ENCODE data around the gene TAF5.
"Not testable (repeated sequence)": the region's sequence is repeated elsewhere in the genome, so short reads cannot be mapped to it uniquely, and the experiment has no call there.

TAF5 gene

DNA sequence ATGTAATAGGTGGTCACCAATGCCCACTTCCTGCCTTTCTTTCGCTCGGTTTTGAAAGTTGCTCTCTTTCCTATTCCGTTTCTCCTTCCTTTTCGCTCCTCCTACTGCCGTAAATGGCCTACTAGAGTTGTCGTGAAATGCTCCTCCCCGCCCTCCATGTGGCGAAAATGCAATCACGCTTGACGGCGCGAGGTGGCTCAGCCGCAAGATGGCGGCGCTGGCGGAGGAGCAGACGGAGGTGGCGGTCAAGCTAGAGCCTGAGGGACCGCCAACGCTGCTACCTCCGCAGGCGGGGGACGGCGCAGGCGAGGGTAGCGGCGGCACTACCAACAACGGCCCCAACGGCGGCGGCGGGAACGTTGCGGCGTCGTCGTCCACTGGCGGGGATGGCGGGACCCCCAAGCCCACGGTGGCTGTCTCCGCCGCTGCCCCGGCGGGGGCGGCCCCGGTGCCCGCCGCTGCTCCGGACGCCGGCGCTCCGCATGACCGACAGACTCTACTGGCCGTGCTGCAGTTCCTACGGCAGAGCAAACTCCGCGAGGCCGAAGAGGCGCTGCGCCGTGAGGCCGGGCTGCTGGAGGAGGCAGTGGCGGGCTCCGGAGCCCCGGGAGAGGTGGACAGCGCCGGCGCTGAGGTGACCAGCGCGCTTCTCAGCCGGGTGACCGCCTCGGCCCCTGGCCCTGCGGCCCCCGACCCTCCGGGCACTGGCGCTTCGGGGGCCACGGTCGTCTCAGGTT lies at the start of gene TAF5:
Gene TAF5, plus strand, starts transcription at position 195 of the 737 bp plus-strand sequence. Its CDS starts 14 bp downstream, at position 209.
- DNase-seq = peak; percentile 93

- no peak for DNase-seq
Measured at GRCh38 chr10:103327906-103328305, 39.9 kb upstream of the TAF5 start.

DNA sequence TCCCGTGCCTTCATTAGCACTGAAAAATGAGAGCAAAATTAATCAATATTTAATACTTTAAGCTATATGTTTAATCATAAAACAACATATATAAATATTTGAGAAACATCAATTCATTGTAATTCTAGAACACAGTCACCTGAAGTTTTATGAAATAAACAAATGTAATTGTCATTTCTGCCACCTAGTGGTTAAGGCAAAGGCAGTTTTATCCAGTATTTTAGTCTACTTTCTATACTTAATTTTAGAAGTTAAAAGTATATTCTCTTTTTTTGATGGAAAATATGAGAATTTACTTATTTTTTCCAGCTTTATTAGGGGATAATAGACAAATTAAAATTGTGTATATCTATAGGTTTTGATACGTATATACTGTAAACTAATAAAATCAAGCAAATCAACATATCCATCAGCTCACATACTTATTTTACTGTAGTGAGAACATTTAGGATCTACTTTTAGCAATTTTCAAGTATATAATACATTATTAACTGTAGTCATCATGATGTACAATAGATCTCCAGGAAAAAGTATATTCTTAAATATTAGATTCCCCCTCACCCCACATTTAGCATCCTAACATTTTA lies 33.7 kb upstream of the TAF5 start:
- DNase-seq = no peak

DNA sequence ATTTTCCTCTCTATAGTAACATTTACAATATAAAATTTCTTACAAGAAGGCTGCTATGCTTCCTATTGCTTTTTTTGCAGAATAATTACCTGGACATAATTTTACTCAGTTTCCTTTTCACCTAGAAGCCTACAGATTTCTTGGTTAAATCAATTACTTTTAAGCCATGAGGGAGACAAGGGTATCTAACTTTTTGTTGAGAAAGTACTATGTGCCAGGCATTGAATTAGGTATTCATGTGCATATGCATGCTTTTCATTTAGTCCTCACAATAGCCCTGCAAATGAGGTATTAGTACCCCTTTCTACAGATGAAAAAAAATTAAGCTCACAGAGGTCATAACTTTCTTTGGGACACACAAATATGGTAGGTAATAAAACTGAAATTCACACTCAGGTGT lies 33.2 kb upstream of the TAF5 start:
- no peak for DNase-seq

GRCh38 chr10:103336370-103336769 lies 31.4 kb upstream of the TAF5 start:
- DNase-seq = no peak

- no peak for DNase-seq
Measured at GRCh38 chr10:103350175-103350516, 17.6 kb upstream of the TAF5 start.

GRCh38 chr10:103350517-103351260 lies 17.1 kb upstream of the TAF5 start, which contains the start of gene PCGF6:
TSS of gene PCGF6 (minus strand) at chr10:103351140. CDS start at chr10:103351066, 74 bp downstream.
- peak; percentile 70 for DNase-seq

DNA sequence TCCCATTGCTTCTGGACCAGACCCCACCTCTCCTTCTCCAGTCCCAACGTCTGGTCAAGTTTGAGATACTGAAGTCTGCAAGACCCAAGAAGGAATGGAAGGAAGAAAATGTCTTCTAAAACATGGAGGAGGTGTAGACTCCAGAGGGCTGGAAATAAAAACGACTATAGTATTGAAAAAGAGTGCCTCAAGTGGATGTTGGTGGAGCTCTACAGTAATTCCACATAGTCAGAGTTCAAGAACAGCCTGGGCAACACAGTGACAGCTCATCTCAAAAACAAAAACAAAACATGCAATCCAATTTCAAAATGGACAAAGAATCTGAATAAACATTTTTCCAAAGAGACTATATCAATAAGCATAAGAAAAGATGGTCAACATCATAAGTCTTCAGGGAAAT lies 14.5 kb upstream of the TAF5 start:
- DNase-seq = no peak

DNA sequence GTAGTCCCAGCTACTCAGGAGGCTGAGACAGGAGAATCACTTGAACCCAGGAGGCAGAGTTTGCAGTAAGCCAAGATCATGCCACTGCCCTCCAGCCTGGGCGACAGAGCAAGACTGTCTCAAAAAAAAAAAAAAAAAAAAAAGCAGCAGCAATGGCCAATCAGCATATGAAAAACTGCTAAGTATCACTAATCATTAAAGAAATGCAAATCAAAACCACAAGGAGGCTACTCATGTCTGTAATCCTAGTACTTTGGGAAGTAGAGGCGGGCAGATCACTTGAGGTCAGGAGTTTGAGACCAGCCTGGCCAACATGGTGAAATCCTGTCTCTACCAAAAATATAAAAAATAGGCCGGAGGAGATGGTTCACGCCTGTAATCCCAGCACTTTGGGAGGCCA lies 13.2 kb upstream of the TAF5 start:
- not testable (repeated sequence) for DNase-seq

GRCh38 chr10:103355906-103356599 lies 11.7 kb upstream of the TAF5 start:
- no peak for DNase-seq

DNA sequence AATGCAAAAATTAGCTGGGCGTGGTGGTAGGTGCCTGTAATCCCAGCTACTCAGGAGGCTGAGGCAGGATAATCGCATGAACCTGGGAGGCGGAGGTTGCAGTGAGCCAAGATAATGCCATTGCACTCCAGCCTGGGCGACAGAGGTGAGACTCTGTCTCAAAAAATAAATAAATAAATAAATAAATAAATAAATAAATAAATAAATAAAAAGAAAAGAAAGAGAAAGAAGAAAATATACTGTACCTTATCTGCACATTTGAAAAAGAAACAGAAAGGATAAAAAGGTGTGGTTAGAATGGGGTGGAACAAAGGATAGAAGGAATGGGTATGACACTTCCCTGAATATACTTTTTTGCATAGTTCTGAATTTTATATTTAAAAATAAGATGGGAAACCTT lies 8.3 kb upstream of the TAF5 start:
- DNase-seq = not testable (repeated sequence)

DNA sequence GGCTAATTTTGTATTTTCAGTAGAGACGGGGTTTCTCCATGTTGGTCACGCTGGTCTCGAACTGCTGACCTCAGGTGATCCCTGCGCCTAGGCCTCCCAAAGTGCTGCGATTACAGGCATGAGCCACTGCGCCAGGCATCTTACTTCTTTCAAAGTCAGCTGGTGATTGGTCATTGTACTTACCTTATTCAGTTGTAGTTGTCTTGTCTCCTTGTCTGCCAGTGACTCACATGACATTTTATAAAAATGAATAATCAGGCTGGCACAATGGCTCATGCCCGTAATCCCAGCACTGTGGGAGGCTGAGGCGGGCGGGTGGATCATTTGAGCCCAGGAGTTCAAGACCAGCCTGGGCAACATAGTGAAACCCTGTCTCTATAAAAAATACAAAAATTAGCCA lies 7.0 kb upstream of the TAF5 start:
- DNase-seq = peak; percentile 9

- DNase-seq = no peak
Measured at GRCh38 chr10:103367379-103367781, 396 bp upstream of the TAF5 start.

DNA sequence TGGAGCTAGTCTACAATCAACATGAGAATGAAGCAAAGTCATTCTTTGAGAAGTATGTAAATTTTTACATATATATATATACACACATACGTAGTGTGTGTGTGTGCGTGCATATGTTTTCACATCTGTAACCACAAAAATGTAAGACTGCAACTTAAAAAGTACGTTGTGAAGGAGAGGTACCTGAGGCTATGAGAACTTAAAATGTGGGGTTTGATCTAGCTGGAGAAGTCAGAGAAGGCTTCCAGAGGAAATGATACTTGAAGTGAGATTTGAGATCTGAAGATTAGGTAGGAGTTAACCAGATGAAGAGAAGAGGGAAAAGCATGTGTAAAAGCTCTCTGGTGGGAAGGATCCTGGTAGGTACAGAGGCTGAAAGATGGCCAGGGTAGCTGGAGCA lies 5.8 kb downstream of the TAF5 start:
- no peak for DNase-seq

DNA sequence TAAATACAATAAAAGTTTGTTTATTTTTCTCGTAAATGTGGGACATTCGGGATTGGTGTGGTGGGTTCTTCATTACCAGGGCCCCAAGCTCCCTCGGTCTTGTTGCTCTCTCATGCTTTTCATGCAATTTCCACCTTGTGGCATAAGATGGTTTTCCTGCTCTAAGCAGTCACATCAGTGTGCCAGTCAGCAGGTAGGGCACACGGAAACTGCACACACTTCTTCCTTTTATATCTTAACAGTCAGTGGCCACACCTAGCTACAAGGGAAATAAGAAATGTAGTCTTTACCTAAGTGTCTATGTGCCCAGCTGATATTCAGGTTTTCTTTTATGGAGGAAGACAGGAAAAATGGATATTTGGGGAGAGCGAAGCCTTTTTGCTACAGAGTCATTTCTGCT lies 6.5 kb downstream of the TAF5 start:
- no peak for DNase-seq

DNA sequence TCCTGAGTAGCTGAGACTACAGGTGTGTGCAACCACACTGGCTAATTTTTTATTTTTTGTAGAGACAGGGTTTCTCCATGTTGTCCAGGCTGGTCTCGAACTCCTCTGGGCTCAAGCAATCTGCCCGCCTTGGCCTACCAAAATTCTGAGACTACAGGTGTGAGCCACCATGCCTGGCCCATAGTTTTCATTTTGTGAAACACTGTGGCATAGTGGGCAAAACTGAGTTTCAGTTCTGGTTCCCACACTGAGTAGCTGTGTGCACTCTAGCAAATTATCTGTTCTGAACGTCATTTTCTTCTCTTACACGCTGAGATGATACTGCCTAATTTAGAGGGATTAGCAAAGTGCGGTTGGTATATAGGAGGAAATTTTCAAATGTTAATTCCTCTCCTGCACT lies 15.0 kb downstream of the TAF5 start:
- no peak for DNase-seq

GRCh38 chr10:103394180-103394579 lies 26.4 kb downstream of the TAF5 start:
- DNase-seq = no peak

DNA sequence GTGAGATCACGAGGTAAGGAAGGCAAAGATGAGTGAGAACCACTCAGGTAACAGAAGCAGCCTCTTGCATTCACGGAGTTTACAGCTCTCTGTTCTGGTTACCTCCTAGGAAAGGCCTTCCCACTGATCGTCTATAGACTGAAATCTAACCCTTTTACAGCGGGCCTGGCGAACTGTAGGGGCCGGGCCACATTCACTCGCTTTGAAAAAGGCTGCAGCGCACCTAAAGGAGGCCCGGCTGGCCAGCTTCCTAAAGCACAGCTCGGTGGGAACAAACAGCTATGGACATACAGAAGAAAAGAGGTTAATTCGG lies 27.9 kb downstream of the TAF5 start:
- DNase-seq = peak; percentile 2

- DNase-seq = peak; percentile 97
Measured at GRCh38 chr10:103396067-103396788, 28.5 kb downstream of the TAF5 start, which contains the start of the genes ATP5MK and PDCD11. TSS of gene ATP5MK (minus strand) at chr10:103396475. CDS start at chr10:103392457, 4,018 bp downstream. TSS of gene PDCD11 (plus strand) at chr10:103396626. CDS start at chr10:103398427, 1,801 bp downstream.

DNA sequence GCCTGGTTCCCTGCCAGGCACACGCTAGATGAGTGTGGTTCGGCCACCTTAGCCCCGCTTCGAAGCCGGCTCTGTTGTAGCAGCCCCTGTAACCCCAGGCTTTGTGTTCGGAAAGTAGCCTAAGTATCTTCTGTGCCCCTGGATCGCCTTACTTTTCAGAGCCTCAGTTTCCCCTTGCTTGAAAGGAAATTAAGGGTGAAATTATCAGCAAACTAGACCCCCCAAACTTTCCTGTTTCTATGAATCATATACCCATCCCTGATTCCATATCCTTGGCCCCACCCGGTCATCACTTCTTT lies 29.0 kb downstream of the TAF5 start:
- DNase-seq = no peak

- no peak for DNase-seq
Measured at GRCh38 chr10:103397191-103397825, 29.5 kb downstream of the TAF5 start.

DNA sequence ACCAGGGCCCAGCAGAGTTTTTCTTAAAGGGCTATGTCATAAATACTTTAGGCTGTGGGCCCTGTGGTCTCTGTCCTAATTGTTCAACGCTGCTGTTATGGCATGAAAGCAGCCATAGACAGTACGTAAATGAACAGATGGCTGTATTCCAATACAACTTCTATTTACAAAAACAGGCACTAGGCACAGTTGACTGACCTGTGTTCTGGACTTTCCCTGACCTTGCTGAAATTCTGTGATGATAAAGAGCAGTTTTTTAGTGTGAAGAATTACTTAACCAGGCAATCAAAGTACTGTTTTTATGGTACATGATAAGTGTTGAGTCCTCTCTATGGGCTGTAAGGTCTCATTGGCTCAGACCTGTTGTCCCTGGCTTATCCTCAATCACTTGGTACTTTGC lies 45.8 kb downstream of the TAF5 start:
- DNase-seq = no peak

Data from stimulated activated CD4-positive, alpha-beta T cell treated with anti-CD3 and anti-CD28 coated beads, Interleukin-1b, Interleukin-23, amount 100 ng/mL, for 48 hours (primary cell).